ENCODE results near the gene KCNH8.

The KCNH8 gene

GRCh38 chr3:19425825-19426224 lies 277.5 kb downstream of the KCNH8 start:
- TF ChIP-seq CTCF (IDR thresholded peaks at IDR 0.05; ENCODE audit: low read depth, low read length, missing control alignments) = no peak
- in situ Hi-C loops (cut with HindIII; ENCODE audit: low sequenced_read_pairs) = no loop called here
- no peak overlapping the region for H3K4me3 ChIP-seq (ENCODE audit: low read depth, low read length)
- no peak for DNase-seq (ENCODE audit: low read depth)

- no peak for DNase-seq (ENCODE audit: low read depth)
- TF ChIP-seq CTCF (IDR thresholded peaks at IDR 0.05; ENCODE audit: low read depth, low read length, missing control alignments) = no peak
- in situ Hi-C loops (cut with HindIII; ENCODE audit: low sequenced_read_pairs) = no loop called here
- no peak overlapping the region for H3K4me3 ChIP-seq (ENCODE audit: low read depth, low read length)
Observed at GRCh38 chr3:19427422-19428149, 279.3 kb downstream of the KCNH8 start.

- DNase-seq (ENCODE audit: low read depth) = no peak
Observed at GRCh38 chr3:19428729-19429128, 280.4 kb downstream of the KCNH8 start.

GRCh38 chr3:19432669-19433068 lies 284.4 kb downstream of the KCNH8 start:
- in situ Hi-C loops (cut with HindIII; ENCODE audit: low sequenced_read_pairs) = no loop called here

More at GRCh38 chr3:19428729-19429128, 280.4 kb downstream of the KCNH8 start:
- in situ Hi-C loops (cut with HindIII; ENCODE audit: low sequenced_read_pairs) = no loop called here
- no peak overlapping the region for H3K4me3 ChIP-seq (ENCODE audit: low read depth, low read length)
- no peak for TF ChIP-seq CTCF (IDR thresholded peaks at IDR 0.05; ENCODE audit: low read depth, low read length, missing control alignments)

GRCh38 chr3:19436746-19437145 lies 288.4 kb downstream of the KCNH8 start:
- DNase-seq (ENCODE audit: low read depth) = no peak
- in situ Hi-C loops (cut with HindIII; ENCODE audit: low sequenced_read_pairs) = no loop called here
- TF ChIP-seq CTCF (IDR thresholded peaks at IDR 0.05; ENCODE audit: low read depth, low read length, missing control alignments) = no peak
- H3K4me3 ChIP-seq (ENCODE audit: low read depth, low read length) = no peak overlapping the region

More at GRCh38 chr3:19432669-19433068, 284.4 kb downstream of the KCNH8 start:
- no peak for DNase-seq (ENCODE audit: low read depth)
- TF ChIP-seq CTCF (IDR thresholded peaks at IDR 0.05; ENCODE audit: low read depth, low read length, missing control alignments) = no peak
- no peak overlapping the region for H3K4me3 ChIP-seq (ENCODE audit: low read depth, low read length)

- in situ Hi-C loops (cut with HindIII; ENCODE audit: low sequenced_read_pairs) = no loop called here
- TF ChIP-seq CTCF (IDR thresholded peaks at IDR 0.05; ENCODE audit: low read depth, low read length, missing control alignments) = no peak
- no peak overlapping the region for H3K4me3 ChIP-seq (ENCODE audit: low read depth, low read length)
- DNase-seq (ENCODE audit: low read depth) = no peak
Observed at GRCh38 chr3:19439944-19440343, 291.6 kb downstream of the KCNH8 start.

Data from astrocyte of the cerebellum (primary cell).